PFSK-1 (cell line): ENCODE data around the gene HDGFL2.

ENCODE experiments used
- FOXP2 ChIP-seq: optimal IDR thresholded peaks from 2 replicates; pipeline ENCODE3; 2011; ENCODE audit warnings: borderline replicate concordance, control low read depth, inconsistent platforms; ENCODE audit not compliant: insufficient read depth; ENCODE audit errors: extremely low read length, extremely low read depth
- POLR2AphosphoS5 ChIP-seq: IDR thresholded peaks from 2 replicates; pipeline ENCODE4 v1.6.1; 2012; ENCODE audit warnings: low read depth, mild to moderate bottlenecking, control low read depth, low read length, moderate library complexity
- REST ChIP-seq, 2 experiments: IDR thresholded peaks; 2 replicates each; pipeline versions ENCODE4 v1.6.1 to v1.8.0; 2011 to 2012; ENCODE audit warnings: low read depth in 2 of 2, low read length in 2 of 2, control low read depth in 1 of 2, inconsistent platforms in 1 of 2, mild to moderate bottlenecking in 1 of 2, moderate library complexity in 1 of 2; ENCODE audit not compliant: insufficient read depth in 1 of 2
- SIN3A ChIP-seq: IDR thresholded peaks from 2 replicates; pipeline ENCODE4 v1.6.1; 2012; ENCODE audit warnings: mild to moderate bottlenecking, low read length, moderate library complexity, borderline replicate concordance; ENCODE audit not compliant: insufficient read depth
- TAF1 ChIP-seq: IDR thresholded peaks from 2 replicates; pipeline ENCODE4 v1.6.1; 2012; ENCODE audit warnings: low read length, control low read depth, borderline replicate concordance; ENCODE audit not compliant: insufficient read depth

Gene HDGFL2

DNA sequence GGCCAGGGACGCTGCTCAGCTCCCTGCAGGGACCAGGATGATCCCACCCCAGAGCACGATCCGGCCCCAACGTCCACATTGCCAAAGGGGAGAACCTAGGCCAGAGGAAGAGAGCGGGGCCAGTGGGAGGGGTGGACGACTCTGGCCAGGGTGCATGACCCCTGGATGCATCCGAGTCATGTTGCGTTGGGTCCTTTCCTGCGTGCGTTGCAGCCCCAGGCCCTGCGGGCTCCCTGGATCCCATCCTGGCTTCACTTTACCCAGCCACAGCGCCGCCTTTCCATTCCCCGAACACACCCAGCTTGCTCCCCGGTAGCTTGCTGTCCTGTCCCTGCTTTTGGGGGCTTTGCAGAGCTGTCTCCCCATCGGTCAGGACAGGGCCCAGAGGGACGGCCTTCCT, 35.7 kb downstream of the HDGFL2 start:
- no peak for TF ChIP-seq SIN3A
- no peak for TF ChIP-seq TAF1
- no peak for TF ChIP-seq FOXP2
- no peak for TF ChIP-seq REST (IDR thresholded peaks at IDR 0.05; ENCODE audit: insufficient read depth in 1 of 2, low read depth in 2 of 2, low read length in 2 of 2)
- TF ChIP-seq POLR2AphosphoS5, result no peak

GRCh38 chr19:4508698-4509097, 36.6 kb downstream of the HDGFL2 start:
- TF ChIP-seq POLR2AphosphoS5 (no peak), TAF1 (no peak), FOXP2 (no peak), SIN3A (no peak), REST (IDR thresholded peaks at IDR 0.05; ENCODE audit: insufficient read depth in 1 of 2, low read depth in 2 of 2, low read length in 2 of 2) (no peak)

DNA sequence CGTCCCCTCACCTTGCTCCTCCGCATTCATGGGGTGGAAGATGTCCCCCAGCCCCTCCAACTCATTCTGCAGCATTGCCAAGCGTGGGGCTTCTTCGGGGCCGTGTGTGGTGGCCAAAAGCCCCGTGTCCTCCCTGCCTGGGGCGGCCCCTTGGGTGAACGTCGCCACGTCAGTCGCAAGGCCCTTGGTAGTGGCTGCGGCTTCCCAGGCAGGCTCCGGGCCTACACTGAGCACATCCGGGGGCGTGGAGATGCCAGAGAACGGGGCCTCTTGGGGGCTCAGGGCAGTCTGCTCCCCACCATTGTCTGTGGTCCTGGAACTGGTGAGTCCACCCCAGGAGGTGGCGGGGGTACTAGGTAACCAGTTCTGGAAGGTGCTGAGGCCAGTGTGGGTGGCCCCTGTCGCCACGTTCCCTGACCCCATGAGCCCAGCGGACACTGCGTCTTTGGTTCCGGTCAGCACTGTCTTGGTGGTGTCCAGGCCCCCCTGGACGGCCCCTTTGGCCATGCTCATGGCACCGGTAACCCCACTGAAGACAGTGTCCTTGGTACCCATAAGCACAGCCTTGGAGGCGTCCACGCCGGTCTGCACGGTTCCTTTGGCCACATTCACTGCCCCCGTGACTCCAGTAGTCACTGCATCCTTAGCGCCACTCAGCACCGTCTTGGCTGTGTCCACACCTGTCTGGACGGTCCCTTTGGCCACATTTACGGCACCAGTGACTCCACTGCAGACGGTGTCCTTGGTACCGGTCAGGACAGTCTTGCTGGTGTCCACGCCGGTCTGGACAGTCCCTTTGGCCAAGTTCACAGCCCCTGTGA, 38.5 kb downstream of the HDGFL2 start:
- TF ChIP-seq POLR2AphosphoS5 (no peak), TAF1 (no peak), FOXP2 (no peak), REST (IDR thresholded peaks at IDR 0.05; ENCODE audit: insufficient read depth in 1 of 2, low read depth in 2 of 2, low read length in 2 of 2) (no peak), SIN3A (no peak)

GRCh38 chr19:4511300-4512054, 39.4 kb downstream of the HDGFL2 start:
- no peak for TF ChIP-seq POLR2AphosphoS5
- TF ChIP-seq SIN3A, result no peak
- TF ChIP-seq TAF1, result no peak
- no peak for TF ChIP-seq FOXP2

DNA sequence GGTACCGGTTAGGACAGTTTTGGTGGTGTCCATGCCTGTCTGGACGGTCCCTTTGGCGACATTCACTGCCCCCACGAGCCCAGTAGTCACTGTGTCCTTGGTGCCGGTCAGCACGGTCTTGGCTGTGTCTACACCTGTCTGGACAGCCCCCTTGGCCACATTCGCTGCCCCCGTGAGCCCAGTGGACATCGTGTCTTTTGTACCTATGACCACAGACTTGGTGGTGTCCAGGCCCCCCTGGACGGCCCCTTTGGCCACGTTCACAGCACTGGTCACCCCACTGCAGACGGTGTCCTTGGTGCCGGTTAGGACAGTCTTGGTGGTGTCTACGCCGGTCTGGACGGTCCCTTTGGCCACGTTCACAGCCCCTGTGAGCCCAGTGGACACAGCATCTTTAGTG, 40.0 kb downstream of the HDGFL2 start:
- TF ChIP-seq SIN3A (no peak), POLR2AphosphoS5 (no peak), FOXP2 (no peak), REST (IDR thresholded peaks at IDR 0.05; ENCODE audit: insufficient read depth in 1 of 2, low read depth in 2 of 2, low read length in 2 of 2) (no peak)
